Measurements from ENCODE around the gene VTA1. TPM values are rescaled to one million over a fixed set of nuclear protein-coding genes. Genes with fewer than 3 reads are reported as not detected.

The VTA1 gene
- total RNA-seq, 1 experiment from 2014 or later = 95.0 TPM

DNA sequence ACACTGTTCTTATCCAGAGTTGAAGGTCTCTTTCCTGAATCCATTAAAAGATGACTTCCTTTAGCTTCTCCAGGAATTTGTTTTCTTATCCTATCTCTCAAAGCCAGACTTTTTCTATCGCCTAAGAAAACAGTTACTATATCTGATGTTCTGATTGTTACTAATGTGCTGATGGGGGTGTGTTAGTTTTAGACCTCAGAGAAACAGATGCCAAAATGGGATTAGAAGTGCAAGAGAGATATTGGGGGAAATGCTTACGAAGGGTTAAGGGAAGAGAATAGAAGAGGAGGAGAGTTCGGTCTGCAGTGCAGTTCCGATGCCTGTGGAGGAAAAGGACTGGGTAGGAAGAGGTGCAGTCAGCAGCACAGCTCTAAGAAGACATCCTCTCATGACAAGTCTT, 119.0 kb downstream of the VTA1 start:
- DNase-seq (ENCODE audit: low read depth) = no peak

DNA sequence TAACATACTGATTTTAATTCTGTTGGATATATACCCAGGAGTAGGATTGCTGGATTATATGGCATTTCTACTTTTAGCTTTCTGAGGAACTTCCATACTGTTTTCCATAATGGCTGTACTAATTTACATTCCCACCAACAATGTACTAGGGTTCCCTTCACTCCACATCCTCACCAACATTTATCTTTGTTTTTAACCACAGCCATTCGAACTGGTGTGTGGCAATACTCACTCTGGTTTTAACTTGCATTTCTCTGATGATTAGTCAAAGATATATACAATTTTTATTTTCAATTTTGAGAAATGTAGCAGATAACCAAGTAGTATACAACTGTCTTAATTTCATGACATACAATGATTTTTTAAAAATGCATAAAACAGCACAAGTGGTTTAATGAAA, 124.4 kb downstream of the VTA1 start:
- no peak for DNase-seq (ENCODE audit: low read depth)

Other genes with a start within 250 kb of the VTA1 start
- gene GJE1, start 14.3 kb upstream of the VTA1 start, total RNA-seq (2014; rRNA removed; shearing (Covaris generic)) = not detected in 2 replicates
- not detected in 2 replicates for gene NMBR, start 141 bp upstream of the VTA1 start, total RNA-seq (2014; rRNA removed; shearing (Covaris generic))
- 2.2 and 15.3 TPM in 2 replicates for gene ADGRG6, start 154.7 kb downstream of the VTA1 start, total RNA-seq (2014; rRNA removed; shearing (Covaris generic))

All from Daoy (cell line).